ENCODE results near the gene TNXB.

DNA sequence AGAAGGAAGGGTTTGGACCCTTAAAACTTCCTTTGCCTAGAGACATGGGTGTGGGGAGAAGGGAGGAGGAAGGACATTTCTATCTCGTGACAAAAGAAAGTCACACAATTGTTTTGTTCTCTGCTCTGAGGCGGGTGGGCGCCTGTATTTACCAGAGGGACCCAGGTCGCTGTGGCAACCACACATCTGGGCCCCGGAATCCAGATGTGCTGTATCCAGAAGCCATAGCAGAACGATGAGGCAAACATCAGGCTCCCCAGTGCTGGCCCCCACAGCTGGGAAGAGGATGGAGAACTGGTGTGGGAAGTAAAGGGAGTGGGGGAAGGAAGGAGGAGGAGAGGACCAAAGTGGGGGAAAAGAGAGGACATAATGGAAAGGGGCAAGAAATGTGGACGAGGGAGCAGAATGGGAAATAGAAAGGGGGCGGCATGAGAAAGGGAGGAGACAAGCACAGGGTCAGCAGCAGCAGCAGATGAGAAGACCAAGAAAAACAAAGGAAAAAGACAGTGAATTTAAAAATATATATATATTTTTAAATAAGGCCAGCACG, 3.4 kb upstream of the TNXB start:
- no peak for TF ChIP-seq RAD21 (conservative IDR thresholded peaks at IDR 0.05)
- TF ChIP-seq, protein P1, sequence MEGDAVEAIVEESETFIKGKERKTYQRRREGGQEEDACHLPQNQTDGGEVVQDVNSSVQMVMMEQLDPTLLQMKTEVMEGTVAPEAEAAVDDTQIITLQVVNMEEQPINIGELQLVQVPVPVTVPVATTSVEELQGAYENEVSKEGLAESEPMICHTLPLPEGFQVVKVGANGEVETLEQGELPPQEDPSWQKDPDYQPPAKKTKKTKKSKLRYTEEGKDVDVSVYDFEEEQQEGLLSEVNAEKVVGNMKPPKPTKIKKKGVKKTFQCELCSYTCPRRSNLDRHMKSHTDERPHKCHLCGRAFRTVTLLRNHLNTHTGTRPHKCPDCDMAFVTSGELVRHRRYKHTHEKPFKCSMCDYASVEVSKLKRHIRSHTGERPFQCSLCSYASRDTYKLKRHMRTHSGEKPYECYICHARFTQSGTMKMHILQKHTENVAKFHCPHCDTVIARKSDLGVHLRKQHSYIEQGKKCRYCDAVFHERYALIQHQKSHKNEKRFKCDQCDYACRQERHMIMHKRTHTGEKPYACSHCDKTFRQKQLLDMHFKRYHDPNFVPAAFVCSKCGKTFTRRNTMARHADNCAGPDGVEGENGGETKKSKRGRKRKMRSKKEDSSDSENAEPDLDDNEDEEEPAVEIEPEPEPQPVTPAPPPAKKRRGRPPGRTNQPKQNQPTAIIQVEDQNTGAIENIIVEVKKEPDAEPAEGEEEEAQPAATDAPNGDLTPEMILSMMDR (IDR thresholded peaks at IDR 0.05; ENCODE audit: poor library complexity, severe bottlenecking): no peak
- TF ChIP-seq POLR2AphosphoS5 (IDR thresholded peaks at IDR 0.05): no peak
- no peak for TF ChIP-seq EP300 (conservative IDR thresholded peaks at IDR 0.05; ENCODE audit: poor library complexity, severe bottlenecking)
- TF ChIP-seq, protein P2, sequence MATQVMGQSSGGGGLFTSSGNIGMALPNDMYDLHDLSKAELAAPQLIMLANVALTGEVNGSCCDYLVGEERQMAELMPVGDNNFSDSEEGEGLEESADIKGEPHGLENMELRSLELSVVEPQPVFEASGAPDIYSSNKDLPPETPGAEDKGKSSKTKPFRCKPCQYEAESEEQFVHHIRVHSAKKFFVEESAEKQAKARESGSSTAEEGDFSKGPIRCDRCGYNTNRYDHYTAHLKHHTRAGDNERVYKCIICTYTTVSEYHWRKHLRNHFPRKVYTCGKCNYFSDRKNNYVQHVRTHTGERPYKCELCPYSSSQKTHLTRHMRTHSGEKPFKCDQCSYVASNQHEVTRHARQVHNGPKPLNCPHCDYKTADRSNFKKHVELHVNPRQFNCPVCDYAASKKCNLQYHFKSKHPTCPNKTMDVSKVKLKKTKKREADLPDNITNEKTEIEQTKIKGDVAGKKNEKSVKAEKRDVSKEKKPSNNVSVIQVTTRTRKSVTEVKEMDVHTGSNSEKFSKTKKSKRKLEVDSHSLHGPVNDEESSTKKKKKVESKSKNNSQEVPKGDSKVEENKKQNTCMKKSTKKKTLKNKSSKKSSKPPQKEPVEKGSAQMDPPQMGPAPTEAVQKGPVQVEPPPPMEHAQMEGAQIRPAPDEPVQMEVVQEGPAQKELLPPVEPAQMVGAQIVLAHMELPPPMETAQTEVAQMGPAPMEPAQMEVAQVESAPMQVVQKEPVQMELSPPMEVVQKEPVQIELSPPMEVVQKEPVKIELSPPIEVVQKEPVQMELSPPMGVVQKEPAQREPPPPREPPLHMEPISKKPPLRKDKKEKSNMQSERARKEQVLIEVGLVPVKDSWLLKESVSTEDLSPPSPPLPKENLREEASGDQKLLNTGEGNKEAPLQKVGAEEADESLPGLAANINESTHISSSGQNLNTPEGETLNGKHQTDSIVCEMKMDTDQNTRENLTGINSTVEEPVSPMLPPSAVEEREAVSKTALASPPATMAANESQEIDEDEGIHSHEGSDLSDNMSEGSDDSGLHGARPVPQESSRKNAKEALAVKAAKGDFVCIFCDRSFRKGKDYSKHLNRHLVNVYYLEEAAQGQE (IDR thresholded peaks at IDR 0.05; ENCODE audit: borderline replicate concordance): no peak
- no peak for TF ChIP-seq MXI1 (conservative IDR thresholded peaks at IDR 0.05; ENCODE audit: poor library complexity, severe bottlenecking)
- no peak for TF ChIP-seq TAF1 (IDR thresholded peaks at IDR 0.05; ENCODE audit: low read depth)
- no peak for TF ChIP-seq EZH2 (IDR thresholded peaks at IDR 0.05; ENCODE audit: borderline replicate concordance, insufficient read depth, low read length, poor library complexity, severe bottlenecking)
- TF ChIP-seq SMC3 (conservative IDR thresholded peaks at IDR 0.05; ENCODE audit: poor library complexity): no peak

All from neural cell (in vitro differentiated cells).